Stimulated activated CD8-positive, alpha-beta memory T cell treated with anti-CD3 and anti-CD28 coated beads, Interleukin-7, amount 100 ng/mL, for 1 hour (primary cell): ENCODE data around the gene GFRA1.

Source experiments
- DNase-seq, 2 donors: peaks; one replicate each; pipeline ENCODE4 v3.0.0-alpha.2; 2020; ENCODE audit warnings: low read depth in 2 of 2

Gene GFRA1

DNA sequence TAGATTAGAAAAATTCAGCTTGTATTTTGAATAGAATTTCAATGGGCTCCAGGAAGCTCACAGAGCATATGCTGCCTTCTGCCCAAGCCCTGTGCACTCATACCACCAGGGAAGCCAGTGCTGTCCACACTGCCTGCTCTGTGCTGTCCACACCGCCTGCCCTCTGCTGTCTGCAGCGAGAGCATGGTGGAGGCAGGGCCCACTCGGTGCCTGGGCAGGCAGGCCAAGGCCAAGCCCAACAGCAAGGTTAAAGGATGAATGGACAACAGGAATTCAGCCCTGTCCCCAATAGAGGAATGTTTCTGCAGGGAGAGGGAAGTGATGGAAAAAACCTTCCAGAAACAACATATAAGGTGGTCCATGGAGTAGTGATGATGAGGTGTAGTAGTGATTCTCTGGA, 146.8 kb downstream of the GFRA1 start:
- DNase-seq: no peak

DNA sequence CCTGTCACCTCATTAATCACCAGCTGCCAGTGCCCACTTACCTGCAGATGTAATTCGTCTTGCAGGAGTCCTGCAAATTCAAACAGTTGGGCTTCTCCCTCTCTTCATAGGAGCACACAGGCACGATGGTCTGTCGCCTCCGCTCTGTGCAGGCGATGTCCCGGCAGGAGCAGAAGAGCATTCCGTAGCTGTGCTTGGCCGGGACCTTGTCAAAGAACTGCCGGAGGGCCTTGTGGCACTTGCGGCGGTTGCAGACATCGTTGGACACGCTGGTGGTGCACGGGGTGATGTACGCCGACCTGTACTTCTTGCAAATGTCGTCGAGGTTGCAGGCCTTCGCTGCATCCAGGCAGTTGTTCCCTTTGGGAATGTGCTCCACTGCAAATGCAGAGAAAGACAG, 147.8 kb downstream of the GFRA1 start:
- DNase-seq: no peak

DNA sequence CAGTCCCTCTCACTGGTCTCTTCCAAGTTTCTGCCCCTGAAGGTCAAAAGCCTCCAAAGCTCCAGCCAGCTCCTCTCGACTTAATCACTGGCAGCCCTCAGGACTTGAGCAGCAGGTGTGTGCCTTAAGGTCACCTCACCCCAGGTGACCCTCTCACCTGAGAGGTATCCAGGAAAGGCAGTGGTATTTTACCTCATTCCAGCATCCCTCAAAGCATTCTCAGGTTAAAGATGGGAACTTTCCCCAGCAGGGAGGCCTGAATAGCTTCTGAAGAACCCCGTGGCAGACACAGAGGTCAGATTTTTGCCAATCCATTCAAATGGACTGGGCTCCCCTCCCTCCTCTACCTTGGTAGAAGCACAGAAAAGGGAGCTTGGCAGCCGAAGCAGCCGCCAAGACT, 148.2 kb downstream of the GFRA1 start:
- no peak for DNase-seq

- no peak for DNase-seq
These were observed 150.3 kb downstream of the GFRA1 start for GRCh38 chr10:116122664-116123063.

- DNase-seq: no peak
These were observed 151.1 kb downstream of the GFRA1 start for GRCh38 chr10:116121640-116122525.

- no peak for DNase-seq
These were observed 152.1 kb downstream of the GFRA1 start for GRCh38 chr10:116120688-116121455.

DNA sequence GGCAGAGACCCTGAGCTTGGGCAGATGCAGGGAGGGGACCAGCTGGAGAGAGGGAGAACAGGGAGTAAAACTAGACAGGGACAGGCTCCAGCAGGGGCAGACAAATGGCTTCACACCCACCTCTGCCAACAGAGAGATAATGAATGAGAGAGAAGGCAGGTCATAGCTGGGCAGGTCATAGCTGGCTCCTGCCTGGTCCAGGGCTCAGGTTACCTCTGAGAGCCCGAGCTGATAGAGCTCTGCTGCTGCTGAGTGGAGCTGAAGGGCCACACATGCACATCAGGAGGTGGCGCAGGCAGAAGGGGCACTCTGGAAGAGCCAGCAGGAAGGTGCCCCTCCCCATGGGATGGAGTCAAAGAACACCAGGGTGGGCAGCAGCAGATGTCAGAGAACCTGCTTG, 154.2 kb downstream of the GFRA1 start:
- no peak for DNase-seq

GRCh38 chr10:116115797-116116196, 157.2 kb downstream of the GFRA1 start:
- no peak for DNase-seq

DNA sequence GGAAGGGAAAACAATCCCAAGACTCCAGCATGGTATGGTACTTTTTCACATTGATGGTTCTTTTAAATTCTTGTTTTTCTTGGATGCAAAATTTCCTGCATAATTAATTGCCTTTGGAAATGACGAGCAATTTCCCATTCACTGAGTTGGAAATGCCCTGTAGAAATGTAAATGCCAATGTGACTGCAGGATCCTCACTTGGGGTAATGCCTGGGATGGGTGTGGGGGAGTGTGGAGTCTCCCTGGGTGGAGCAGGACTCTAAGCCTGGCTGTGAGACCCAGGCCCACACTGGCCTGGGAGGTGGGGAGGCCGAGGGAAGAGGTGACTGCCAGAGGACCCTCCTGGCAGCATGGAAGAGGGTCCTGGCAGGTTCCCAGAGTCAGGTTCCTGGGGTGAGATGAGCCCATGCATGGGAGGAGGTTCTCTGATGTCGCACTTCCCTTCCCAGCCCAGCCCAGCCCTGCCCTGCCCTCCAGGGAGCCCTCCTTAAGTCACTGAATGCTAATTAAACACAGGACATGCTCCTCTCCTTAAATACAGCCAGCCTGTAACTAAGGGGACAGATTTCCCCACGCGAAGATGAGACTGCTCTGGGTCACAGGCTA, 157.9 kb downstream of the GFRA1 start:
- DNase-seq: no peak

- DNase-seq: no peak
These were observed 159.1 kb downstream of the GFRA1 start for GRCh38 chr10:116113721-116114501.

- DNase-seq: no peak
These were observed 160.5 kb downstream of the GFRA1 start for GRCh38 chr10:116112232-116113231.

- no peak for DNase-seq
These were observed 161.4 kb downstream of the GFRA1 start for GRCh38 chr10:116111483-116112095.

- DNase-seq: no peak
These were observed 162.3 kb downstream of the GFRA1 start for GRCh38 chr10:116110736-116111135.

GRCh38 chr10:116109881-116110280, 163.1 kb downstream of the GFRA1 start:
- no peak for DNase-seq

DNA sequence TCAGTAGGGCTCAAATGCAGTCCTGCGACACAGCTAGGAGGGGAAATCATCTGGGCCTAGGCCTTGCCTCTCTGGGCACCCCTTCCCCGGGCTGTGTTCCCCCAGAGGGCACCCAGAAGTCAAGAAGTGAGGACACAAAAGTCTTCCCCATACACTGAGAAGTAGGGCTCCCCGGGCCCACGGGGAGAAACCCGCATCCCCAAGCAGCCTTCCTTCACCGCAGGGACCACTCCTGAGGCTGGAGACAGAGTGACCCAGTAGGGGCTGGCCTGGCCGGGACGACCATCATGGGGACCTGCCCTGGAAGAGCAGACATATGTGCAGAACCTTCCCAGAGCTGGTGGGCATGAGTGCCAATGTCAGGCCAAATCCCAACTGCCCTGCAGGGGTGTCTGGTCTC, 163.5 kb downstream of the GFRA1 start:
- DNase-seq: no peak

DNA sequence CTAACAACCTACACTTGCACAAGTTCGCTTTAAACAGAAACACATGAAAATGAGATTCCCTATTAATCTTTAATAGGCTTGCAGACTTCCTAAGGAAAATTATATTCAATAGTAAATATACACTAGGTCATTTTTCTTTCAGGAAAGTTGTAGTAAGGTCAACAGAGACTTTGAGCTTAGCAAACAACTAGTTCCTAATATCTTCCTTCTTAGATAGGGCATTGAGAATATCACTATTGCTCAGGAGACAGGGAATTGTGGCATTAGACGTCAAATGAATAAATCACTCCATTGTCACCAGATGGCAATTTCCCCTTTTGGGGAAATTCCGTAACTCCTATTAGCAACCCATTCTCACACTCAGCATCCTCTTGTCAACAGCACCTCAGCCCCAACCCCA, 164.9 kb downstream of the GFRA1 start:
- no peak for DNase-seq

- no peak for DNase-seq
These were observed 166.4 kb downstream of the GFRA1 start for GRCh38 chr10:116106611-116107010.

- DNase-seq: no peak
These were observed 167.7 kb downstream of the GFRA1 start for GRCh38 chr10:116105264-116105663.

GRCh38 chr10:116104210-116104932, 168.6 kb downstream of the GFRA1 start:
- DNase-seq: no peak
